Measurements from ENCODE around the gene CIBAR2.

Gene CIBAR2

DNA sequence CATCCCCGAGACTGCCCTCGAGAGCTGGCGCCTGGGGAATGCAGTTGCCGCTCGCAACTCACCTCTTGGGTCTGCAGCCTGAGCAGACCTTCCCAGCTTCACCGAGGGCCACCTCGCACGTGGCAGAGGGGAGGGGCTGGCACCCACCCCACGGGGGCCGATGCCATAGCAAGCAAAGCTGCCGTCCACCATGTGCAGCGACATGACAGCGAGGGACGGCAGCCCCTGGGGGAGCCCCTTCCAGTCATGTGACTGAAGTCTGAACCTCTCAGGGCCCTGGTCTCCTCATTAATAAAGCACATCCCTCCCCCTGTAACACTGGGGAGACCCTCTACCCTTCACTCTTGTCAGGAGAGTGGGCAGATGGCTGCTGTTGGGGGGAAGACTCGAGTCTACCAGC, 30.5 kb downstream of the CIBAR2 start:
- no peak for FAIRE-seq

- no peak for FAIRE-seq
These were observed 31.2 kb downstream of the CIBAR2 start for GRCh38 chr16:85081038-85081437.

- FAIRE-seq: no peak
These were observed 32.3 kb downstream of the CIBAR2 start for GRCh38 chr16:85079785-85080570.

- no peak for FAIRE-seq
These were observed 33.3 kb downstream of the CIBAR2 start for GRCh38 chr16:85078952-85079351.

DNA sequence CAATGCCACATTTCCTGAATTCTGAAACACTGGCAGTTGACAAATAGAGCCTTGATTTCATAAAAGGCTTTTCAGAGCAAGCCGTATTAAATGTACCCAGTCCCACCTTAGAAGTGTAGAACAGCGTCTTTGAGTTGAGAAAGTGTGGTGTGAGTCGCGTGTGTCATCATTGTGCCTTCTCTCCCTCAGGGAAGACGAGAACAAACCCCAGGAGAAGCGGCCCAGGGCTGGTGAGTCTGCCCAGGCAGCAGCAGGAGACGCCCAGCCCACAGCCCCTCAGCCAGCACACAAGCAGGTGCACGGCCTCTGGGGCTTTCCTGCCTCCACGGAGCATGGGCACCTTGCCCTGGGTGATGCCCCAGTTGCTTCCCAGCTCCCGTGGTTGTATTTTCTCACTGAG, 34.0 kb downstream of the CIBAR2 start:
- no peak for FAIRE-seq

DNA sequence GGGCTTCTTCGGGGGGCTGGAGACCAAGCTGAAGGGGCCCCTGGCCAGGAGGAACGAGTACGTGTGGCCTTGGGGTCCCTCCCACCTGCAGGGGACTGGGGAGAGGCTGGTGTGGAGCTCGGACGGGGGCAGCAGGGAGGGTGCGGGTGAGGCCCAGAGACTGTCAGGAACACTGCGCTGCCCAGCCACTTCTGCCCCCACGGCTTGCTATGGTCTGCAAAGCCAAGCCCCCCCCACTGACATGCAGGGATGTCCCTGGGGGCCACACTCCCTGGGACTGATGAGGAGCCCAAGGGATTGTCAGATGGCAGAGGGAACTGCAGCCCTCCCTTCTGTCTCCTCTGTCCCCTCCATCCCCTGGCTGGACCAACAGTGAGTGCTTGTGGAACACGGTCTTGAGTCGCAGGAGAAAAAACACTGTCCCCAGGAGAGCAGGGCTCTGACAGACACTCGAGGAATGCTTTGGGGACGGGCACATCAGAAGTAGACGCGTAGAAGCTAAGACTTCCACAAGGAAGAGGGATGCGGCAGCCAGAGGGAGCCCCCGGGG, 34.6 kb downstream of the CIBAR2 start:
- no peak for FAIRE-seq

DNA sequence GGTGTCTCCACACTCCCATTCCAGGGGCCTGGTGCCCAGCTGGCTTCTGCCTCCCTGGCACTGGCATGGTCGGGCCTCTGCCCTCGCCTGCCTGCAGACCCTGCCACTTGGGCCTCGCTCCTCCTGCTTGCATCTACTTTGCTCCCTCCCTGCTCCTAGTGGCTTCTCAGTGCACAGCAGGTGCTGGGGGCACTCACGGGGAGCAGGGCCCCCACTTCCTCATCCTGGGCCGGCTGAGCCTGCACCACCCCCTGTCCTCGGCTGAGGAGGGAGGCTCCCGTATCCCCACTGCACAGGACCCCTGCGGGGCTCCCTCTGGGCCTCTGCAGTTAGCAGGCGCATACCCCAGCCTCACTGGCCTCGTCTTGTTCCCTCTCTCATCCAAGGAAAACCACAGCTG, 35.2 kb downstream of the CIBAR2 start:
- FAIRE-seq: no peak

- FAIRE-seq: no peak
These were observed 36.9 kb downstream of the CIBAR2 start for GRCh38 chr16:85075236-85075924.

DNA sequence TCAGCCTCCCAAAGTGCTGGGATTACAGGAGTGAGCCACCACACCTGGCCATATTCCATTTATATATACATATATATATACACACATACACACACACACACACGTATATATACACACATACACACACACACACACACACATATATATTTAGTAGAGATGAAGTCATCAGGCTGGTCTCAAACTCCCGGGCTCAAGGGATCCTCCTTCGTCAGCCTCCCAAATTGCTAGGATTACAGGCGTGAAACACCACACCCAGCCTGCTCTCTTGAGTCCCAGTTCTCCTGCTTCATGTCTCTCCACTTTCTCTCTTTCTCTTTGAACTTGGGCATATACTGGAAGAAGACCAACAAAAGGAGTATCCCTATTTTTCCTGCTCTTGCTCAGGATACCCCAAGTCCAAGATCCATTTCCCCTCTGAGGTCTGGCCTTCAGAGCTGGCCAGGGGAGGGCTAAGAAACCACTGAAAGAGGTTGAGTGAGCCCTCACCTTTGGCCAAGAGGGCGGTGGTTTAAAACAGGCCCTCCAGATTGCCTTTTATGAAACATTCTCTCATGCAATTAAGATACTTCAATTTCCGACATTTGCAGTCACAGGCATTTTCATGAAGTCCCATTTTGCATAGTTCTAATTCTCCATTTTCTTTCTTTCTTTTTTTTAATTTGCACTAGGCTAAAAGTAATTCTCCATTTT, 37.9 kb downstream of the CIBAR2 start:
- no peak for FAIRE-seq

DNA sequence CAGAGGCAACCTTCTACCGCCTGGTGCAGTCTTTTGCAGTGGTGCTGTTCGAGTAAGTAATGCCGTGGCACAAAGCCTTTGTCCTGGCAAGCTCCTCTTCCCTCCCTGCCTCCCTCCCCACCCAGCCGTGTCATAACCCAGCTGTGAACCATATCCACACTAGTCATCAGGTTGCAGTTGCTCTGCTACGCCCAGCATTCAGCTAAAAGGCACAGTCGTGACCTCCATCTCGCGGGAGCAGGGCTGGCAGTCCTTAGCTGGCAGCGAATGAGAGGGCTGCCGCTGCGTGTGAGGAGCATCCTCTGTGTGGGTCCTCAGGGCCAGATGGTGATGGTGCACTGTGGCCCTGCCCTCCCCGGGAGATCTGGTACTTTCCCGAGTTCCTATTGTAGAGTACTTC, 39.3 kb downstream of the CIBAR2 start:
- FAIRE-seq: no peak

DNA sequence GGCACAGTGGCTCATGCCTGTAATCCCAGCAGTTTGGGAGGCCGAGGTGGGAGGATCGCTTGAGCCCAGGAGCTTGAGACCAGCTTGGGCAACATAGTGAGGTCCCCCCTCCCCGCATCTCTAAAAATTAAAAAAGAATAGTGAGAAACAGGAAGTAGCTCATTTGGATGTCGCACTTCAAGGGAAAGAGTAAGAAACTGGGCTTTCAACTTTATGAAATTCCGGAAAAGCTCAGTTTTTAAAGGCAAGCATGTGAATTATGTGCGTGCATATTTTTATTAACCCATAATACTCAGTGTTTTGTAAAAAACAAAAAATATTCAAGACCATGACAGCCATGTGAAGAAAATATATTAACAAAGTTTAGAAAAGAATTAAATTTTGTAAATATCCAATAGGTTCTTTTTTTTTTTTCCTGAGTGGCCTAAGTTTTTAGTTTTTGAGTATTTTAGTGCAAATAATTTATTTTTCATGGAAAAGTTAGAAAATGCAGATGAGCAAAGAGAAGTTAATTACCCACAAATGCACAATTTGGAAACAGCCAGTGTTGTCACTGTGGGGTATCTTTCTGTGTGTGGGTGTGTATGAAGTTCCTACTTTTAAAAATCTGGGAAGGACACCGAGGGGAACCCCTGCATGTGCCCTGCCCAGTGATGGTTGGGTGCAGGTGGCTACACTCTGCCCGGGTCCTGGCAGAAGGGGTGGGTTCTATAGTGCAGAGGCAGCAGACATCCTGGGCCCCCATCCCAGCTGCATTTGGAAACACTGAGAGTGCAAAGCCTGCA, 40.0 kb downstream of the CIBAR2 start:
- FAIRE-seq: no peak

DNA sequence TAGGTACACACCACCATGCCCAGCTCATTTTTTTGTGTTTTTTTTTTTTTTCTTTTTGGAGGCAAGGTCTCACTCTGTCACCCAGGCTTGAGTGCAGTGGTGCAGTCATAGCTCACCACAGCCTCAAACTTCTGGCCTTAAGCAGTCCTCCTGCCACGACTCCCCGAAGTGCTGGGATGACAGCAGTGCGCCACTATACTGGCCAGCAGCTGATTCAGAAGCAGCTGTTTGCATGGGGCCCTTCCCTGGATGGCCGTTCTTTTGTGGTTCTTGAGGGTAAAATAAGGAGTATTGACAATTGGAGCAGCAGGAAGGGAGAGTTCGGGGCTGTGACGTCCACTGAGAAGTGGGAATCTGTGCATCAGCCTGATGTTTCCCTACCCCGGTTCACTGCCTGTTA, 43.1 kb downstream of the CIBAR2 start:
- FAIRE-seq: no peak

DNA sequence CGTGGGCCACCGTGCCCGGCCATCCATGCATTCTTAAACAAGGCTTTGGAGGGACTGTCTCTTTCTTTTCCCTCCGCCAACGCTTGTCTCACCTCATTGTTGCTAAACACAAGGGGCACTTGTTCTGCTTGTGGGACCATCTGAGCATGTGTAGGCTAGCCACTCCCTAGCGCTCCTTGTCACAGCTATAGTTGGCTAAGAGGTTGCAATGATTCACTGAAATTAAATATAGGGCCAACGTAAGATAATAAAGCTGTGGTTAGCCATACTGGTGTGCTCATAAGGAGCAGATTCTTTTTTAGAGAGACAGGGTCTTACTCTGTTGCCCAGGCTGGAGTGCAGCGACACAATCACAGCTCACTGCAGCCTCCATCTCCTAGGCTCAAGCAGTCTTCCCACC, 43.5 kb downstream of the CIBAR2 start:
- FAIRE-seq: no peak

GRCh38 chr16:85067426-85067825, 44.8 kb downstream of the CIBAR2 start:
- FAIRE-seq: no peak

DNA sequence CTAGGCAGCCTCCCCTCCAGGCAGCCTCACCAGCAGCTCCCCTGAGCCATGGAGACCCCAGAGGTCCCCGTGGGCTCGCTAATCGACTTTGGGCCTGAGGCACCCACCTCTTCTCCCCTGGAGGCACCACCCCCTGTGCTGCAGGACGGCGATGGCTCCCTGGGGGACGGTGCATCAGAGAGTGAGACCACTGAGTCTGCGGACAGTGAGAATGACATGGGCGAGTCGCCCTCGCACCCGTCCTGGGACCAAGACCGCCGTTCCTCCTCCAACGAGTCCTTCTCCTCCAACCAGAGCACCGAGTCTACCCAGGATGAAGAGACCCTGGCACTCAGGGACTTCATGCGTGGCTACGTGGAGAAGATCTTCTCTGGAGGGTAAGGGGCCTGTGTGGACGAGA, 45.2 kb downstream of the CIBAR2 start:
- FAIRE-seq: no peak

DNA sequence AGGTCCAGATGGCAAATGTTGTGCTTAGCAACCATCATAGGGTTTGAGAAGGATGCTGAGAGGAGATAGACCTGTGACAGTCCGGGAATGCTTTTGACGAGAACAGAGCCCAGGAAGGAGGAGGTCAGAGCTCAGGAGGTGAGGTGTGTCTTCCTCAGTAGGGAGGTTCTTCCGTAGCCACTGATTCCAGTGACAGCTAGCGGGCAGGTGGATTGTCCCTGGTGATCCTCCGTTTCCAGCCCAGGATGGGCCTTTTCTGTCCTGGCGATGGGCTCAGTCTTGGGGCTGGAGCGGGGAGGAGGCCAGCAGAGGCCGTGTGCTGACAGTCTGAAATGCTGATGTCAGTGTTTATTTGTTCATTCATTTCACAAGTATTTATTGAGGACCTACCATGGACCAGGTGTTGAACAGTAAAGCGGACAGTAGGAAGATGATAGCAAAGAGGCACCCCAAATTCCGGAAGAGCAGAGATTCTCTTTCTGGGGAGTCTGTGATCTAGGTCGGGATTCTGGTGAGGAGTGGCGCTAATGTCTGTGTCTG, 45.9 kb downstream of the CIBAR2 start:
- no peak for FAIRE-seq

DNA sequence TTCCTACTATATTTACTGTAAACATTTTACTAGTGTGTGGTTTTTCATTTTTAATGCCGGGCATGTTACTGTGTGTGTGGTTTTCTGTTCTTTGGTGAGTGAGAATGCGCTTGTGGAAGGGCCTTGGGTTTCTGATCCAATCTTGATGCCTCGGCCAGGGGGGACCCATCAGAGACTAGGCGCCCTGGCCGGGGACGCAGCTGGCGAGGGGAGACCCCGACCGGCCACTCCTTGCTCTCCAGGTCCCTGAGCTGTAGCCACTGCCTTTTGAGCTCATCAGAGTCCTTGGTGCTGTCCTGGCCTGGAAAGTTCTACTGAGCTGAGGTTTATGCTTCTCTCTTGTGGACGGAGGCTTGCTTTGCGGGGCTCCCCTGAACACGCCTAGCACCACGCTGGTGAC, 47.2 kb downstream of the CIBAR2 start:
- no peak for FAIRE-seq

GRCh38 chr16:85064186-85064585, 48.1 kb downstream of the CIBAR2 start:
- no peak for FAIRE-seq

DNA sequence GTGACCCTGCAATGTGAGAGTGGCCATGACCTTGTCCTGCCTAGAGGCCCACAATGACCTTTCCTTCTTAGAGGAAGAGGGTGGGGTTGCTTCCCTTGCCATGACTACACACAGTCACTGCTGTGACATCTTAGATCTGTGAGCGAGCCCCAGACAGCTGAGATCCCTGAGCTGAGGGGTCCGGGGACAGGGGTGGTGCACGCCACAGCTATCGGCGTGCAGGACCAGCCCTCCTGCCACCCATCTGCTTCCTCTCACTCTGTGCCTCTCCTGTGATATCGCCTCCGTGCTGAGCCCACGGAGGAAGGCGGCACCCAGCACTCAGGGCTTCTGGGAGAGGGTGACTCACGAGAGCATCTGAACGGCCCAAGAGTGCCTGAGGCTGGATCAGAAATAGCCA, 49.4 kb downstream of the CIBAR2 start:
- no peak for FAIRE-seq

- no peak for FAIRE-seq
These were observed 49.9 kb downstream of the CIBAR2 start for GRCh38 chr16:85062323-85062722.

GRCh38 chr16:85061566-85061965, 50.7 kb downstream of the CIBAR2 start:
- no peak for FAIRE-seq

DNA sequence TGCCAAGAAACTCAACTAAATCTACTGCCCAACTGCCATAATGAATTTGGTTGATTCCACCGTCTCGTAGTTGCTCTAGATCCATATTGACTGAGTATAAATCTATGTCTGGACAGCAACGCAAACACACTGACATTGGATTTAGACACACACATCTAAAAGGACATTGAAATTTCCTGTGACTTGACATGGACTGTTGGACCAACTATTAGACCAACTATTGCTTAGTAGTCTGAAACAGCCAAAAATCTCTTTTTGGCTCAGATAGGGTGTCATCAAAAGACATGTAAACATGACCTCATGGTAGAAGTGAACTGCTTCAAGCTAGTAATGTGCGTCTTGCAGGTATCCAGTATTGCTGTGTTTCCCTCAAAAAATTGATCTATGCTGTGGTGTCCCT, 53.4 kb downstream of the CIBAR2 start:
- no peak for FAIRE-seq

DNA sequence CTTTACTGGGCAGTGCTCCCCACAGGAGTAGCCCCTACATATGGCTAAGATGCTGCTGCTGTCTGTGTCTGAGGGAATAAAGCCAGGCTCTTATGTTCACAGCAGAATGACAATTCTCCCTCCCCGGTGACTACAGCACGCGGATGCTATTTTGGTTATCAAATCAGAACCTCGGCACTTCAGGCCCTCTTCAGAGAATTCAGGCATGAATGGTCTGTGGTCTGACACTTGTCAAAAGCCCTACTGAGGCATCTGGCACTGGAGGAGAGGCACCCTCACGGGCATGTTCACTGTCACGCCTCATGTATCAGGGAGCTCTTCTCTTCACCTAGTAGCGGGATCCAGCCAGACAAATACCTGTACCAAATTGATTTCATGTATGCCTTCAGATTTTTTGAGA, 54.3 kb downstream of the CIBAR2 start:
- no peak for FAIRE-seq
